ENCODE data around the gene INPP5F. TPM values are rescaled to one million over a fixed set of nuclear protein-coding genes. Genes with fewer than 3 reads are reported as not detected.

Gene INPP5F
- polyA plus RNA-seq, 4 donors, result 50.4 to 59.7 (median 52.5) TPM

GRCh38 chr10:119807960-119808697 is 82.3 kb downstream of the INPP5F start:
- DNase-seq (ENCODE audit: low read depth in 4 of 4, low spot score in 2 of 4), result no peak

- no peak for DNase-seq (ENCODE audit: low read depth in 4 of 4, low spot score in 2 of 4)
These were observed 85.3 kb downstream of the INPP5F start for GRCh38 chr10:119811122-119811521.

GRCh38 chr10:119812684-119813083 is 86.8 kb downstream of the INPP5F start:
- no peak for DNase-seq (ENCODE audit: low read depth in 4 of 4, low spot score in 2 of 4)

GRCh38 chr10:119815671-119816070 is 89.8 kb downstream of the INPP5F start:
- no peak for DNase-seq (ENCODE audit: low read depth in 4 of 4, low spot score in 2 of 4)

GRCh38 chr10:119817991-119818888 is 92.4 kb downstream of the INPP5F start:
- DNase-seq (ENCODE audit: low read depth in 4 of 4, low spot score in 2 of 4), result peak; percentile 55 to 80 (median 72)

GRCh38 chr10:119818889-119819270 is 93.0 kb downstream of the INPP5F start:
- DNase-seq (ENCODE audit: low read depth in 4 of 4, low spot score in 2 of 4), result peak in 3 of 4 donors; percentile 15 to 23 (median 21)

- DNase-seq (ENCODE audit: low read depth in 4 of 4, low spot score in 2 of 4), result no peak
These were observed 95.3 kb downstream of the INPP5F start for GRCh38 chr10:119821182-119821581.

GRCh38 chr10:119824299-119824698 is 98.4 kb downstream of the INPP5F start:
- DNase-seq (ENCODE audit: low read depth in 4 of 4, low spot score in 2 of 4), result no peak

- no peak for DNase-seq (ENCODE audit: low read depth in 4 of 4, low spot score in 2 of 4)
These were observed 100.9 kb downstream of the INPP5F start for GRCh38 chr10:119826771-119827170.

GRCh38 chr10:119827430-119827829 is 101.6 kb downstream of the INPP5F start:
- DNase-seq (ENCODE audit: low read depth in 4 of 4, low spot score in 2 of 4), result no peak

GRCh38 chr10:119829429-119829828 is 103.6 kb downstream of the INPP5F start:
- DNase-seq (ENCODE audit: low read depth in 4 of 4, low spot score in 2 of 4), result no peak

- DNase-seq (ENCODE audit: low read depth in 4 of 4, low spot score in 2 of 4), result no peak
These were observed 105.0 kb downstream of the INPP5F start for GRCh38 chr10:119830851-119831250.

- DNase-seq (ENCODE audit: low read depth in 4 of 4, low spot score in 2 of 4), result no peak
These were observed 105.8 kb downstream of the INPP5F start for GRCh38 chr10:119831656-119832055.

GRCh38 chr10:119832951-119833350 is 107.1 kb downstream of the INPP5F start:
- no peak for DNase-seq (ENCODE audit: low read depth in 4 of 4, low spot score in 2 of 4)

- no peak for DNase-seq (ENCODE audit: low read depth in 4 of 4, low spot score in 2 of 4)
These were observed 108.3 kb downstream of the INPP5F start for GRCh38 chr10:119834188-119834587.

- DNase-seq (ENCODE audit: low read depth in 4 of 4, low spot score in 2 of 4), result no peak
These were observed 119.8 kb downstream of the INPP5F start for GRCh38 chr10:119845656-119846055.

- no peak for DNase-seq (ENCODE audit: low read depth in 4 of 4, low spot score in 2 of 4)
These were observed 123.4 kb downstream of the INPP5F start for GRCh38 chr10:119849031-119849789.

GRCh38 chr10:119849944-119850343 is 124.1 kb downstream of the INPP5F start:
- no peak for DNase-seq (ENCODE audit: low read depth in 4 of 4, low spot score in 2 of 4)

- DNase-seq (ENCODE audit: low read depth in 4 of 4, low spot score in 2 of 4), result no peak
These were observed 126.4 kb downstream of the INPP5F start for GRCh38 chr10:119852277-119852676.

- DNase-seq (ENCODE audit: low read depth in 4 of 4, low spot score in 2 of 4), result no peak
These were observed 127.0 kb downstream of the INPP5F start for GRCh38 chr10:119852822-119853221.

- DNase-seq (ENCODE audit: low read depth in 4 of 4, low spot score in 2 of 4), result no peak
These were observed 127.7 kb downstream of the INPP5F start for GRCh38 chr10:119853574-119853973.

Measured in left renal cortex interstitium (tissue), 4 donors.